ENCODE results near the gene NAA40.

NAA40 gene

GRCh38 chr11:63897459-63898146 is 41.2 kb upstream of the NAA40 start:
- Histone ChIP-seq H3K4me1 (ENCODE audit: control insufficient read depth, insufficient read depth, low read length) (no peaks in the 10 kb centered on the region), H3K27ac (ENCODE audit: extremely low read depth, low read depth, low read length) (no peak overlapping the region), H3K36me3 (ENCODE audit: control insufficient read depth in 2 of 2, insufficient read depth in 1 of 2, low read length in 2 of 2) (peaks cover 3 to 76% of the 10 kb centered on the region in 2 experiments), H3K9me3 (ENCODE audit: control insufficient read depth, insufficient read depth, low read depth, low read length) (no peaks in the 10 kb centered on the region), H3K4me3 (ENCODE audit: low read depth, low read length) (no peak overlapping the region)
- TF ChIP-seq ZNF621 (tag by site-specific recombination; IDR thresholded peaks at IDR 0.05) = no peak
- no peak for TF ChIP-seq KLF10 (tag by site-specific recombination; IDR thresholded peaks at IDR 0.05)
- CTCF ChIA-PET = interaction anchor here (0.5 to 2.3 kb wide), 4 partner anchors 9 to 66 kb away, joined by 3 to 7 read pairs (median 4); no protein-coding TSS in a partner anchor
- POLR2A ChIA-PET = no interaction called here

GRCh38 chr11:63901660-63902059 is 37.1 kb upstream of the NAA40 start:
- Histone ChIP-seq H3K27ac (ENCODE audit: extremely low read depth, low read depth, low read length) (no peak overlapping the region), H3K36me3 (ENCODE audit: control insufficient read depth in 2 of 2, insufficient read depth in 1 of 2, low read length in 2 of 2) (peaks cover 3 to 90% of the 10 kb centered on the region in 2 experiments; a peak in 2 of 3 replicates)
- TF ChIP-seq ZNF626 (tag by site-specific recombination; IDR thresholded peaks at IDR 0.05) (no peak), ZBTB1 (tag by site-specific recombination; IDR thresholded peaks at IDR 0.05) (no peak), ZNF624 (tag by site-specific recombination; IDR thresholded peaks at IDR 0.05) (no peak), ZNF391 (tag by site-specific recombination; IDR thresholded peaks at IDR 0.05; ENCODE audit: borderline replicate concordance, low read depth) (no peak), ZNF600 (tag by site-specific recombination; IDR thresholded peaks at IDR 0.05) (no peak), ZNF148 (tag by site-specific recombination; IDR thresholded peaks at IDR 0.05; ENCODE audit: borderline replicate concordance) (no peak), ZSCAN16 (tag by site-specific recombination; IDR thresholded peaks at IDR 0.05) (no peak), CTCF (tag by site-specific recombination; IDR thresholded peaks at IDR 0.05) (peak; percentile 47), ZNF488 (tag by site-specific recombination; IDR thresholded peaks at IDR 0.05) (no peak), ZSCAN4 (tag by site-specific recombination; IDR thresholded peaks at IDR 0.05) (peak; percentile 47; the same call in 1 of the 2 replicates), ZBTB7A (tag by site-specific recombination; IDR thresholded peaks at IDR 0.05; ENCODE audit: low read depth) (no peak), ZNF426 (tag by site-specific recombination; IDR thresholded peaks at IDR 0.05) (no peak), ZBTB21 (tag by site-specific recombination; IDR thresholded peaks at IDR 0.05) (no peak), ZNF114 (tag by site-specific recombination; IDR thresholded peaks at IDR 0.05) (no peak), ZNF221 (tag by site-specific recombination; IDR thresholded peaks at IDR 0.05; ENCODE audit: borderline replicate concordance) (no peak)

More at GRCh38 chr11:63901660-63902059, 37.1 kb upstream of the NAA40 start:
- CTCF ChIA-PET = no interaction called here
- H3K4me3 ChIP-seq (ENCODE audit: low read depth, low read length) = no peak overlapping the region
- H3K4me1 ChIP-seq (ENCODE audit: control insufficient read depth, insufficient read depth, low read length) = no peaks in the 10 kb centered on the region
- POLR2A ChIA-PET = no interaction called here
- H3K9me3 ChIP-seq (ENCODE audit: control insufficient read depth, insufficient read depth, low read depth, low read length) = no peaks in the 10 kb centered on the region

Measured in HEK293 (cell line).